ENCODE data around the gene EFNA5.

EFNA5 gene

DNA sequence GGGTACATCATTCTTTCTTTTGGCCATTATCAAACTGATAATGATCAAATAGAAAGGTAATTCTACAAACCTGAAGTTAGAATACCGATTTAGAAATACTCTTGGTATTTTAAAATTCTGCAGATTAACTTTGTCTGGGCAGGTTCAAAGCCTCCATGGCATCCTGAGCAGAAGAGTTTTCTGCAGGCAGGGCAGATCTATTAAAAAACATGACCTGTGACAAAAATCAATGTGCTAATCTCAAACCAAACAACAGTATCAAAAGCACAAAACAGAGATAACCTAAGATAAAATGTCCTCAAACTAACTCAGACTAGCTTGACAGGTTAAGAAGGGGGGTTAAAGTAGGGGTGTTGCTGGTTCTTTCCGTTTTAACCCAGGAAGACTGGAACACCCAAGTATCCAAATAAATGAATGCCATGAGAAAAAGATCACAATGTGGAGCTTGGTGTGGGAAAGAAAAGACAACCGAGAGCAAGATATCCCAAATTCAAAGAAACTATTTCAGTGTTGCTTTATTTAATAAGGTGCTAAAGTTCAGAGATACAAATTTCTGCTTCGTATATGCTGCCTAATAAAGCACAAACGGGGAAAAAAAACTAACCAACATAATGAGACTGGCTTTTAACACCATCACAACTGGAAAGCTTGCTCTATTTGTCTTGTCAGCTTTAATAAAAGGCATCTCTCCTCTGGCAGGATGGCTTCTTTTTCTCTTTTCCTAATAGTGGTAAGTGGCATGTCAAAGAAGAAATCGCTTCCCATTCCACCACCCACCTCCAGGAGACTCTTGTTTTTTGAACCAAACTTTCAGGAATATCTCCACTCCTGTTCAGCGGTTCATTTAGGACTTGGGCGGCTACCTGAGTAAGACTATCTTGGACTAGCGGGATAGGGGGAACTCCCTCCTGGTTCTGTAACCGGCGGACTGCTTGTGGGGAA lies 2.3 kb downstream of the EFNA5 start:
- peaks cover 23 to 41% of the 10 kb centered on the region in 2 donors for H3K4me1 Mint-ChIP-seq
- no peak overlapping the region for H3K27ac Mint-ChIP-seq
- no peak overlapping the region for H3K4me3 Mint-ChIP-seq
- ATAC-seq (replicated peaks) (no peak), DNase-seq (no peak)
- H3K36me3 Mint-ChIP-seq: peaks cover 0 to 5% of the 10 kb centered on the region in 2 donors
- H3K27me3 Mint-ChIP-seq: peaks cover 42 to 55% of the 10 kb centered on the region in 2 donors
- no peaks in the 10 kb centered on the region for H3K9me3 Mint-ChIP-seq

DNA sequence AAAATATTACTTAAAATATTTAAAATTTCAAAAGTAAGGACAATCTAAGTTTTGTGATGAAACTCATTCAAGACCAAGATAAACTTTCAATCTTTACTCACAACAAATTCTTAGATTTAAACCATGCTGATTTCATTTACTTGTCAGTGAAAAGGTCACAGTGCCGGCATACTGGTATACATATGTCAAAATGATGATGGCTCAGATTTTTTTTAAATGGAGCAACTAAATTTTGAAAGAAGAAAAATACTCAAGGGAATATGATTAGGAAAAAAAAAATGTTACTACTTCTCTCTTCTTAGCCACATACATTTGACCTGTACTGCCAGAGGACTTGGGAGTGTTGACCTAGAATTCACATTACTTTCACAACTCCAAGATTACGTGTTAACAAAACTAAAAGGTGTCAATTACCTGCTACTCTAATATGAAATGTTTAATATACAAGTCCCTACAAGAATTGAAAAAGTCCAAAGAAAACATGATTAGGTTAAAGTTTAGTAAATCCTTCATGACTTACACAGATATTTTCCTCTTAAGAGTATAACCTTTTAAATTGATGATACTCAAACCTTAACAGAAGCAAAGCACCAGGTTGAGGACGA lies 4.6 kb downstream of the EFNA5 start:
- H3K9me3 Mint-ChIP-seq: no peaks in the 10 kb centered on the region
- peaks cover 24 to 42% of the 10 kb centered on the region in 2 donors for H3K27me3 Mint-ChIP-seq
- no peak for DNase-seq
- no peaks in the 10 kb centered on the region for H3K36me3 Mint-ChIP-seq
- peaks cover 8 to 21% of the 10 kb centered on the region in 2 donors for H3K4me1 Mint-ChIP-seq
- H3K4me3 Mint-ChIP-seq: no peak overlapping the region
- ATAC-seq (replicated peaks): no peak
- H3K27ac Mint-ChIP-seq: no peak overlapping the region

DNA sequence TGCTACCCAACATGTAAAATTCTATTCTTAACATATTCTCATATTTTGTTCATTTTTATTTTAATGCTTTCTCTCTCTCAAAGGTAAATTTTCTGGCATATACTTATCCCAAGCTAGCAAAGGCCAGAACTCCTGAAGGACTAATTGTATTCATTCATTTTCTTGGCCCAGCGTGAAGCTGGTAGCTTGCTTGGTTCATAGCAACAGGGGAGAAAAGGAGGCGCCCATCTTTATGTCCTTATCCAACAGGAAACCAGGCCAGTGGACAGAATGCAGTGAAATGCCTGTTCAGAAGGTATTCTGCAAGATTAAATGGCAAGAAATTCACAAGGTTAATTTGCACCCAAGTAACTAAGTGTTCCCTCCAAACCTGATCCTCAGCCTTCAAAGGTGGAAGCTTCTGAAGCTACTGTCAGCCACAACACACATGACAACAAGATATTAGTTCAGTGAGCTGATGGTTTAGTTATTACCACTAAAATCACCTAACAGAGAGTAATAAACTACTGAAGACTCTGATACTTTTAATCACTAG lies 5.6 kb downstream of the EFNA5 start:
- no peak for DNase-seq
- Mint-ChIP-seq H3K9me3 (no peaks in the 10 kb centered on the region), H3K27ac (no peak overlapping the region), H3K36me3 (no peaks in the 10 kb centered on the region), H3K4me1 (peaks cover 2 to 10% of the 10 kb centered on the region in 2 donors), H3K4me3 (no peak overlapping the region), H3K27me3 (peaks cover 16 to 37% of the 10 kb centered on the region in 2 donors)
- ATAC-seq (replicated peaks): no peak

DNA sequence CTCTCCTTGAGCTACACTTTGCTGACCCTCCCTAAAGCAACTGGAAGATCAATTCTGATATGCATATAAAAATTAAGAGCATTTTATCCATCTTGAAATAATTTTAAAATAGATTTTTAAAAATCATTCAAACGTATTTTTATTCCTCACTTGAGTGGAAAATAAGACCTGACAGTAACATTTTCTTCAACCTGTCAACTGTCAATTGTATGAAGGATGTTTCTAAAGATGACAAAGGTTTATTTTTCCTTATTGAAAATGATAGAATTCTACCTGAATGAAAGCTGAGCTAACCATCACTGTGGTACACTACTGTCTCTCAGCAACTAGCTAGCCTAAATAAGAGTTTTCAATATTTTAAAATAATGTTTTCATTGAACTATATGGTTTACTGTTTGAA lies 7.0 kb downstream of the EFNA5 start:
- Mint-ChIP-seq H3K27me3 (peaks cover 5 to 23% of the 10 kb centered on the region in 2 donors), H3K9me3 (no peaks in the 10 kb centered on the region), H3K4me3 (no peak overlapping the region), H3K36me3 (no peaks in the 10 kb centered on the region), H3K27ac (no peak overlapping the region), H3K4me1 (no peaks in the 10 kb centered on the region)
- no peak for ATAC-seq (replicated peaks)
- DNase-seq: no peak

DNA sequence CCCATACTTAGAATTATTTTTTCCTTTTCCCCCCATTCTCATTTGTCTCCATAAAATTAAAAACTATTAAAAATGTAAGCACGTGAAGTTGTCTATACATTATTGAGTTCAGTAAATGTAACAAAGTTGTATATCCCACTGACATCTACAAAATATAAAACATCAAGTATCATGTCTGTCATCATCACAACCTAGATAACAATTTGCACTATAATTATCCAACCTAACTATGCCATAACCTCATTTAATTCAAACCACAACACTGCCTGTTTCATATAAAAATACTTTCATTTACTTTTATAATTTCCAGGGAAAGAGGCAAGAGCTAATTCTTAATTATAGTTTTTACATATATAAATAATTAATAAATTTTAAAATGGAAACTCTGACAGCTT lies 9.1 kb downstream of the EFNA5 start:
- Mint-ChIP-seq H3K4me1 (no peaks in the 10 kb centered on the region), H3K36me3 (no peaks in the 10 kb centered on the region), H3K27ac (no peak overlapping the region), H3K4me3 (no peak overlapping the region), H3K9me3 (no peaks in the 10 kb centered on the region), H3K27me3 (peaks cover 0 to 16% of the 10 kb centered on the region in 2 donors)
- DNase-seq (no peak), ATAC-seq (replicated peaks) (no peak)

DNA sequence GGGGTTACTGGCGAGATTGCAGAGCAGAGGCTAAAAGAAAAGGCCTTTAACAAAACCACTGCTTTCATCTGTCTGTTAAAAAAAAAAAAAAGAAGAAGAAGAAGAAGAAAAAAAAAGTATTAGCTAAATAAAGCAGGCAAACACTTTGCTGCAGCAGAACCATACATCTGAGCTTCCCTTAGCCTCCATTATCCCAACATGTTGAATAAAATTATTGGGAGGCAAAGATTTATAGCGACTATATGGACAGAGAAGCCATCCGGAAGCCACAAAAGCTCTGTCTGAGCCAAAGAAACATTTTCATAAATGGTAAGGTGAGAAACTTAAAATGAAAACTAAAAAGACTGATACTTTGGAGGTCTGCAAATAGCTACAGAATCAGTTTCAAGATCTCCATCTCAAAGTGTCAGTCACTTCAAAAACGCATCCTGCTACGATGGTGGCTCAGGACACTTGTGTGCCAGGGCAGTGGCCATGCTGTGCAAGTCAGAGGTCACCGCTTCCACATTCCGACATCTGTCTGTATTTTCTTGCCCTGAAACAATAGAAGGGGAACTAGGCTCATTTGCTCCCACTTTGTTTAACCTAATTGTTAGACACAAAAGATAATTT lies 9.6 kb downstream of the EFNA5 start:
- Mint-ChIP-seq H3K9me3 (no peaks in the 10 kb centered on the region), H3K27ac (no peak overlapping the region), H3K27me3 (peaks cover 0 to 16% of the 10 kb centered on the region in 2 donors), H3K36me3 (no peaks in the 10 kb centered on the region), H3K4me1 (no peaks in the 10 kb centered on the region), H3K4me3 (no peak overlapping the region)
- no peak for DNase-seq
- ATAC-seq (replicated peaks): no peak

DNA sequence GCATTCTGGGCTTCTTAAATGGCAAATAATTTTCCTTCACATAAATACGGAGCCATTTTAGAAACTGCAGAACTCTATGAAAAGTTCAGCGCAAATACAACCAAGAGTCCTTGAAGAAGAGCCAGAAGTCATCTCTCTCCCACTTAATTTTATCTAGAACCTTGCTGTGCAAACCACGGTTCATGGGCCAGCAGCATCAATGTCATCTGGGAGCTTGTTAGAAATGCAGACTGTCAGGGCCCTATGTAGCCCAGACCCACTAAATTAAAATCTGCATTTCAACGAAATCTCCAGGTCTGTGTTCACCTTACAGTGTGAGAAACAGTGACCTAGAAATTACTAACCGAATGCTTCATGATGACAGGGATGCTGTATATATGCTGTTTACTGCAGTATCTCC lies 12.2 kb downstream of the EFNA5 start:
- Mint-ChIP-seq H3K27ac (no peak overlapping the region), H3K9me3 (no peaks in the 10 kb centered on the region), H3K27me3 (peaks cover 4 to 16% of the 10 kb centered on the region in 2 donors)

DNA sequence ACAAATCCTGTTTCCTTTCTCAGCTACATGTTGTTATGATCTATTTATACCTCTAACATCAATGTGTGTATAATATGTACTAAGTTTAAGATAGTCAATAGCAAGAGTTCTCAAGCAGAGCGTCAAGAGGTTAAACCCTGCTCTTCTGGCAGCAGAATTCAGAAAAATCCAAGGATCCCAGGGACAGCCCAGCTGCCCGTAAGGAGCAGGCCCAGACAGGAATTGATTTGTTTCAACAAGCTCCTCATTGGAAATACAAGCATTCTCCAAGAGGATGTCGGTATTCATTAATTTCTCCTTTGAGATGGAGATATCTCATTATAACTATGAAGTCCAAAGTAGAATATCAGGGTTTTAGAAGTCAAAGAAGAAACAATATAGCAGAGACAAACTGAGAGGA lies 14.9 kb downstream of the EFNA5 start:
- no peak for DNase-seq
- Mint-ChIP-seq H3K27ac (no peak overlapping the region), H3K36me3 (no peaks in the 10 kb centered on the region), H3K27me3 (peaks cover 3 to 12% of the 10 kb centered on the region in 2 donors), H3K4me3 (no peak overlapping the region), H3K4me1 (no peaks in the 10 kb centered on the region), H3K9me3 (no peaks in the 10 kb centered on the region)
- ATAC-seq (replicated peaks): no peak

More for the DNA sequence above, 12.2 kb downstream of the EFNA5 start:
- Mint-ChIP-seq H3K4me3 (no peak overlapping the region), H3K4me1 (no peaks in the 10 kb centered on the region), H3K36me3 (no peaks in the 10 kb centered on the region)
- ATAC-seq (replicated peaks): no peak
- DNase-seq: no peak

DNA sequence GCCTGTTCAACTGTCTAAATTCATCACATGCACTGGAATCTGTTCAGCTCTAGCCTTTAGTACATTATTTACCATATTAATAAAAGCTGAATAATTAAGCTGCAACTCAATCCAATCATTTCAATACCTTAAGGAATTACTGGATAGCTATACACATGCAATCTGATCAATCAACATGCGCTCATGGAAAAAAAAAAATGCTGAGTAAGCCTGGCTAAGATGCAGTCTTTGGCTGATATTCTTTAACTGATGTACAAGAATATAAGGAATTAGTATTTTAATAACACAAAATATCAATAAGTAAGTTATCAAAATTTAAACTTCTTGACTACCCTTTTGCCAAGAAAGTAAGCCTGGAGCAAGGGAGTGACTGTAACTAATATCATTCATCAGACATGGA lies 15.9 kb downstream of the EFNA5 start:
- Mint-ChIP-seq H3K36me3 (no peaks in the 10 kb centered on the region), H3K27me3 (peaks cover 0 to 12% of the 10 kb centered on the region in 2 donors), H3K27ac (no peak overlapping the region), H3K4me1 (no peaks in the 10 kb centered on the region), H3K9me3 (no peaks in the 10 kb centered on the region), H3K4me3 (no peak overlapping the region)
- ATAC-seq (replicated peaks) (no peak), DNase-seq (no peak)

DNA sequence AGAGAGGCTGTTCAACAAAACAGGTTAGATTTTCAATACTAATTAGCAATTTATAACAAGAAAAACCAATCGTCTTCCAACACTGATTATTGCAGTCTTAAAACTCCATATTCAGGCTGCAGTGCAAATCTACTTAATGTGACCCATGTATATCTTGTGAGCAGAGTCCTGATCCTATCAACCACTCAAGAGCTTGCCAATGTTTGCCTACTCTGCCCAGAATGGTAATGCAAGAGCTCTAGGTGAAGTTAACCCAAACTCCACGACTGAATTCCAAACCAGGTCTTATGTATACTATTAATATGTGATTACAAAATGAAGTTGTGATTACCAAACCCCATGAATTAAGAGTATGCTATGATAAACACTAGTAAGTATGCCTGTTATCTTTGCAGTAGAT lies 17.1 kb downstream of the EFNA5 start:
- H3K27me3 Mint-ChIP-seq: peaks cover 0 to 12% of the 10 kb centered on the region in 2 donors
- no peaks in the 10 kb centered on the region for H3K36me3 Mint-ChIP-seq
- DNase-seq: no peak
- H3K27ac Mint-ChIP-seq: no peak overlapping the region
- no peaks in the 10 kb centered on the region for H3K9me3 Mint-ChIP-seq
- no peak overlapping the region for H3K4me3 Mint-ChIP-seq
- no peaks in the 10 kb centered on the region for H3K4me1 Mint-ChIP-seq
- ATAC-seq (replicated peaks): no peak

DNA sequence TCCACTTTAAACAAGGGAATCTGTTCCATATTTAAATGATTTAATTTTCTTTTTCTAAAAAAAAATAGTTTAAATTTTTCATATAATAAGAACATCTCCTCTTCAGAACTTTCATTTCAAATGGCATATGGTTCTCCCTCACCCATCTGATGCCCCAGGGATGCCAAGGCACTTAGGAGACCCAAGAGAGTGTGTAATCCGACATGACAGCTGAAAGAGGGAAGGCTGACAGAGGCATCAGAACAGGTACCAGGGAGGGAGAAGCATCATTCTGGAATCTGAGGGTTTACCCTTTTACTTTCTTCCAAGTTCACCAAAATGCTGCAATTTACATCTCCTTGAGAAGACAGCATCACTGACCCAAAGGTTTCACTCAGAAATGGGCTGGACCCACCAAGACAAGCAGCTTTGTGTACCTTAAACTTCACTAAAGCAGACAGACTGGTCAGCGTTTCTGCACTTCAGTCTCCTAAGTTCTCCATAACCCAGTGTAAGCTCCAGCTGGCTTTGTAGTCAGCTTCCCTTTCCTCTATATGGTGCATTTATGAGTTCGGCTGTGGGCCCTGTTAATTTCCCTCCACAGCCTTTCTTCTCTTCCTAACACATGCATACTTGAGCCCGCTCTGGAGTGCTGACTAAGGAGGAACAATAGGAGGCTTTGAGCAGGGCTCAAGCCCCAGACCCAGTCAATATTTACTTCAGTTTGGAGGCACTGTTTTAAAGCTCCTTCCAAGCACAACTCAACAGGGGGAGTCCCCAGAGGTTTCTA lies 17.7 kb downstream of the EFNA5 start:
- Mint-ChIP-seq H3K27me3 (peaks cover 0 to 12% of the 10 kb centered on the region in 2 donors), H3K9me3 (no peaks in the 10 kb centered on the region), H3K4me1 (no peaks in the 10 kb centered on the region), H3K27ac (no peak overlapping the region), H3K36me3 (no peaks in the 10 kb centered on the region), H3K4me3 (no peak overlapping the region)
- DNase-seq (no peak), ATAC-seq (replicated peaks) (peak in 1 of 2 donors; percentile 14)

DNA sequence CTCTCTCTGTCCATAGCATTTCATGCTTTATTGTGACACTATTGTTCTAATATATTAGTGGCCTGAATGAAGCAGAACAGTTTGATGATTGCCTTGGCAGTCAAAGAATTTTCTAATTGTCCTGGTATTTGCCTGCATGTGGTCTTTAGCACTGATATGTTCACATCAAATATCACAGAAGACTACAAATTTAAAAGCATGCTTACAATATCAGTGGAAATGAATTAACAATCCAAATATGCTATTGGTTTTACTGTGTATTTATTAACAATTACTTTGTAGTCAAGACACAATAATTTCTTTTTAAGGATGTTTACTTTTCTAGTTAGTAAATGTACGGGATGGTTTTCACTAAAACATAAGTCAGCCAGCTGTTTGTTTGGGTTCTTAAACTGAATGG lies 18.3 kb downstream of the EFNA5 start:
- peaks cover 0 to 12% of the 10 kb centered on the region in 2 donors for H3K27me3 Mint-ChIP-seq
- no peaks in the 10 kb centered on the region for H3K4me1 Mint-ChIP-seq
- ATAC-seq (replicated peaks) (no peak), DNase-seq (no peak)
- no peaks in the 10 kb centered on the region for H3K9me3 Mint-ChIP-seq
- no peak overlapping the region for H3K27ac Mint-ChIP-seq
- no peak overlapping the region for H3K4me3 Mint-ChIP-seq
- H3K36me3 Mint-ChIP-seq: no peaks in the 10 kb centered on the region

DNA sequence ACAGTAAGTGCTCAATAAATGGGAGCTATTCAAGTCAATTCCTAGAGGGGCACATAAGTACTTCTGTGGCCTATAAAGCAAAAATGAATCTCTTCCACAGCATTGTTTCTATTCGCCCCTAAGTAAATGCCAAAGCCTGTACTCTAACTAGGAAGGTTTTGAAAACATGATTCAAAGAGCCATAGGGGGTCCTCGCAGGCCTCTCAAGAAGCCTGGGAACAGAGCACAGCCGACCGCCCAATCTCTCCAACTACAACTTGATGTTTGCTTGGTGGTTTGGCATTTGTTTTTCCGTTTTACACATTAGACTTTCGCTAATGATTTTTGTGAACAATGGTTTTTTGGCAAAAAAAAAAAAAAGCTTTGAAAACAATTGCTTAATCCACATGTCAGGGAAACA lies 19.4 kb downstream of the EFNA5 start:
- no peaks in the 10 kb centered on the region for H3K4me1 Mint-ChIP-seq
- H3K36me3 Mint-ChIP-seq: no peaks in the 10 kb centered on the region
- no peak for ATAC-seq (replicated peaks)
- no peak overlapping the region for H3K27ac Mint-ChIP-seq
- H3K9me3 Mint-ChIP-seq: no peaks in the 10 kb centered on the region
- DNase-seq: no peak
- H3K4me3 Mint-ChIP-seq: no peak overlapping the region
- peaks cover 0 to 12% of the 10 kb centered on the region in 2 donors for H3K27me3 Mint-ChIP-seq

DNA sequence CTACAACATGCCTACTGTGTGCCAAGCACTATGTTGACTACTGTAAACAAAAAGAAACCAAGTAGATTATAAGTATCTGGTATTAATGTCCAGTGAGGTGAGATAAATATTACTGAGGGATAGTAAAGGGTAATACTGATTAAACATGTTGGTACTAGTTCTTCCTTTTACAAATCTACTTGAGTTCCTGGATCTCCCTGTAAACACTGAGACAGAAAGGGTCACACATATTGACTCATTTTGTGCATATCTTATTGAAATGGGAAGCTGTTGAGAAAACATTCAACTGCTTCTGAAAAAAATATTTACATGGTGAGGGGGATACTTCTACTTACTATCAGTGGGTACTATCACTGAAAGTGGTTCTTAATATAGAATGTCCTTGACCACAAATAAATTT lies 24.3 kb downstream of the EFNA5 start:
- Mint-ChIP-seq H3K4me3 (no peak overlapping the region), H3K36me3 (no peaks in the 10 kb centered on the region), H3K9me3 (no peaks in the 10 kb centered on the region), H3K27me3 (no peaks in the 10 kb centered on the region), H3K4me1 (no peaks in the 10 kb centered on the region), H3K27ac (no peak overlapping the region)
- DNase-seq (no peak), ATAC-seq (replicated peaks) (no peak)
